ENCODE measurements around the gene ENAM.

The ENAM gene, protein sequence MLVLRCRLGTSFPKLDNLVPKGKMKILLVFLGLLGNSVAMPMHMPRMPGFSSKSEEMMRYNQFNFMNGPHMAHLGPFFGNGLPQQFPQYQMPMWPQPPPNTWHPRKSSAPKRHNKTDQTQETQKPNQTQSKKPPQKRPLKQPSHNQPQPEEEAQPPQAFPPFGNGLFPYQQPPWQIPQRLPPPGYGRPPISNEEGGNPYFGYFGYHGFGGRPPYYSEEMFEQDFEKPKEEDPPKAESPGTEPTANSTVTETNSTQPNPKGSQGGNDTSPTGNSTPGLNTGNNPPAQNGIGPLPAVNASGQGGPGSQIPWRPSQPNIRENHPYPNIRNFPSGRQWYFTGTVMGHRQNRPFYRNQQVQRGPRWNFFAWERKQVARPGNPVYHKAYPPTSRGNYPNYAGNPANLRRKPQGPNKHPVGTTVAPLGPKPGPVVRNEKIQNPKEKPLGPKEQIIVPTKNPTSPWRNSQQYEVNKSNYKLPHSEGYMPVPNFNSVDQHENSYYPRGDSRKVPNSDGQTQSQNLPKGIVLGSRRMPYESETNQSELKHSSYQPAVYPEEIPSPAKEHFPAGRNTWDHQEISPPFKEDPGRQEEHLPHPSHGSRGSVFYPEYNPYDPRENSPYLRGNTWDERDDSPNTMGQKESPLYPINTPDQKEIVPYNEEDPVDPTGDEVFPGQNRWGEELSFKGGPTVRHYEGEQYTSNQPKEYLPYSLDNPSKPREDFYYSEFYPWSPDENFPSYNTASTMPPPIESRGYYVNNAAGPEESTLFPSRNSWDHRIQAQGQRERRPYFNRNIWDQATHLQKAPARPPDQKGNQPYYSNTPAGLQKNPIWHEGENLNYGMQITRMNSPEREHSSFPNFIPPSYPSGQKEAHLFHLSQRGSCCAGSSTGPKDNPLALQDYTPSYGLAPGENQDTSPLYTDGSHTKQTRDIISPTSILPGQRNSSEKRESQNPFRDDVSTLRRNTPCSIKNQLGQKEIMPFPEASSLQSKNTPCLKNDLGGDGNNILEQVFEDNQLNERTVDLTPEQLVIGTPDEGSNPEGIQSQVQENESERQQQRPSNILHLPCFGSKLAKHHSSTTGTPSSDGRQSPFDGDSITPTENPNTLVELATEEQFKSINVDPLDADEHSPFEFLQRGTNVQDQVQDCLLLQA

GRCh38 chr4:70628444-70628843, at the start of gene ENAM:
TSS of gene ENAM (plus strand) at chr4:70628744. CDS start at chr4:70629501, 757 bp downstream.
- no peak for DNase-seq

- no peak for DNase-seq
These were observed 46.6 kb upstream of the ENAM start for GRCh38 chr4:70581980-70582379.

DNA sequence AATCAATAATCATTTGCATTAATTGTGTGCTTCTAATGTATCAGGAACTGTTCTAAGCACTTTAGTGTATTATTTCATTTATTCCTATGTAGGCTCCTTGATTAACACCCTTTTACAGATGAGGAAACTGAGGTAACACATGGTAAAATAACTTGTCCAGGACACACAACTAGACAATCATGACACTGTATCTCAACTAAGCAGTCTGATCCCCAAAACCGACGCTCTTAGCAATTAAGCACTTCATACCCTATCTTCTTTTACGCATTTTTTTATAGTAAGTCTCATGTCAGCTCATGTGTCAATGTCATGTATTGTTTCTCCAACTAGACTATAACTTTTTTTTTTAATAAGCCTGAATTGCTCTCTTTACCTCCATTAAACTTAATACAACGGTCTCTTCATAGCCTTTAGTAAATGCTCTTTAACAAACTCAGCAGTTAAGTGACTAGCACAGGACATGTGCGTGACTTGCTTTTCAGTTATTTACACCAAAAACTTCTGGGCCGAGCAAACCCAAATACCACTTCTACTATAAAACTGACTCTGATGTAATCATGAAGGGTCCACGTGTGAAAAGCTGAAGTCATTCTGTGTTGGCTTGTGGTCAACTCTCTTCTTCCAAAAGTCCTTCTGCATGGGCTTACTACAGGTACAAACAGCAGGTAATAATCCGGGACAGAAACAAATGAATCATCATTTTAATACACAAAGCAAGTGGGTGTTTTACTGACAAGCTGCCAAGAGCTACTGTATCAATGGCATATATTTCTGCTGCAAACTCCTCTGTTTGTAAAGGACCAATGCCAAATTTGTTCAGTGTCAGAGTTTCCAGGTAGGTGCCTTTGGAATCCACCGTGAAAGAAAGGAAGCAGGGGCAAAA, 44.4 kb upstream of the ENAM start:
- DNase-seq: no peak

- DNase-seq: no peak
These were observed 41.7 kb upstream of the ENAM start for GRCh38 chr4:70586841-70587240.

GRCh38 chr4:70589785-70590184, 38.8 kb upstream of the ENAM start:
- no peak for DNase-seq

DNA sequence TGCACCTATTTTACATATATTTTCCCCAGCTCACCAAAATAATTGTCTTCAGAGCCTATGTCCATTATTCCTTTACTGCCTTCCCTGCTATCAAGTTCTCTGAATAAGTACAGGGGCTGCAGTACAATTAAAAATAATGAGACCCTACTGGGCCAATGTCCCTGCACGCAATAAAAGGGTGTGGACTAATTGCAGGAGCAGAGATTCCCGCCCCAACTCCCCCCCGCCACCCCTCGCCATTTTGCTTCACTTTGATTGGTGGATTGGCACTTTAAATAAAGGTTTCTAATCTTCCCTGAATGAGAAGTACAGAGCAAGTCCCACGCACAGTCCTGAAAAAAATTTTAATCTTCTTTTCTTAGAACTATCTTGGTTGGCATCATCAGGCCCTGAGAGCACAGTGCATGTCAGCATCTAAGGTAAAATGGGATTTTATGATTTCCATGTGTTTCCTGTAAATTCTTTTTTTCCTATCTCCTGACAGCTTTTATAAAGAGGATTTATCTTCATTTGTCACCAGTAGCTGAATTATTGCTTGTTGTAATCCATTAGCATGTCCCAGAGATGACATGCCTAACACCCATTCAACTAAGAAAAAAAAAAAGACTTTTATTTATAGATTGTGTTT, 36.5 kb upstream of the ENAM start, which contains the start of gene AMBN:
Gene AMBN (plus strand): TSS at position 302 of the 628 bp plus-strand sequence. CDS start 103 bp downstream, at position 405.
- no peak for DNase-seq

GRCh38 chr4:70594196-70594595, 34.3 kb upstream of the ENAM start:
- DNase-seq: no peak

GRCh38 chr4:70600305-70600704, 28.2 kb upstream of the ENAM start:
- no peak for DNase-seq

GRCh38 chr4:70600977-70601376, 27.6 kb upstream of the ENAM start:
- DNase-seq: no peak

GRCh38 chr4:70601422-70602039, 27.0 kb upstream of the ENAM start:
- DNase-seq: peak; percentile 51 to 52

GRCh38 chr4:70603856-70604255, 24.7 kb upstream of the ENAM start:
- no peak for DNase-seq

- DNase-seq: no peak
These were observed 22.1 kb upstream of the ENAM start for GRCh38 chr4:70606459-70606858.

GRCh38 chr4:70607334-70607853, 21.1 kb upstream of the ENAM start:
- DNase-seq: no peak

DNA sequence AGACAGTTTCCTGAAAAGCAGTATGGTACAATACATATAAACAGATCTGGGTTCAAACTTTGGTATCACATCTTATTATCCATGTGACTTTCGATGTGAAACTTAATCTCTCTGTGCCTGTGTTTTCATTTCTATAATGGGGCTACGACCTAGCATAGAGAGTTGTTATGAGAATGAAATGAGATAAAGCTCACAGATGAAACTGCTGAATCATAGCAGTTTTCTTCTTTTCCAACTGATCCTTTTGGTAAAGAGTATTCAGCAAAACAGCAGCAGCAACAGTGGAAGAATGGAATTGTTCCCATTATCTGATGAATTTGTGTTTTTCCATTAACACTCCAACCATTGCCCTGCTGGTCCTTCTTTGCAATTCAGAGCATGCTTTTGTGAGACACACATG, 20.2 kb upstream of the ENAM start:
- DNase-seq: no peak

- DNase-seq: no peak
These were observed 15.0 kb upstream of the ENAM start for GRCh38 chr4:70613306-70614183.

DNA sequence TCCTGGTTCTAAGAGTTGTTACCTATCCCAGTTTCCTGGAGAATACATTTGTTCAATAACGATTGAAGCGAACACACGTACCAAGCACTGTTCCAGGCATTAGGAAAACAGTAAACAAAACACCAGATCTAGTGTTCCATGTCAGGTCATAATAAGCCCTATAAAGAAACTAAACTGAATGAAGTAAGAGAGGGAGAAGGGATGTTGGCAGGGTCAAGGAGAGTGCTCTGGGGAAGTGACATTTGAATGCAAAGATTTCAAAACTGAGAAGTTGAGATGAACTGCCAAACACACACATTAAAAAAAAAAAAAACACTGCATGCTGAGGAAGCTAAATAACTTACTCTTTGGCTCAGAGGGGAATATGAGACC, 14.4 kb upstream of the ENAM start:
- DNase-seq: no peak

GRCh38 chr4:70619288-70619687, 9.3 kb upstream of the ENAM start:
- DNase-seq: no peak

DNA sequence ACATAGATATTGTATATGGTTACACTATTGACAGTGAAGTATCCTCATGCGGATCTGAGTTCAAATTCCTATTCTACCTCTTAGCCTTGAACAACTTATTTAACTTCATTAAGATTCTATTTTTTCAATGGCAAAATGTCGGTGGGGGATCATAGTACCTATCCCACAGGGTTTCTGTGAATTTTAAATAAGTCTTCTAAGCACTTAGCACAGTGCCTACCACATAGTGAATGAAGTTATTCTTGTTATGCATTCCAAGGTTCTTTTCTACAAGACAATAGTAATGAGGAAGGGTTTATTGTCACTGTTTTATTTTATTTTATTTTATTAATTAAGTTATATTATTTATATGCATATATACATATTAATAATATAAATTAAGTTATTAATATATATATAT, 8.8 kb upstream of the ENAM start:
- no peak for DNase-seq

DNA sequence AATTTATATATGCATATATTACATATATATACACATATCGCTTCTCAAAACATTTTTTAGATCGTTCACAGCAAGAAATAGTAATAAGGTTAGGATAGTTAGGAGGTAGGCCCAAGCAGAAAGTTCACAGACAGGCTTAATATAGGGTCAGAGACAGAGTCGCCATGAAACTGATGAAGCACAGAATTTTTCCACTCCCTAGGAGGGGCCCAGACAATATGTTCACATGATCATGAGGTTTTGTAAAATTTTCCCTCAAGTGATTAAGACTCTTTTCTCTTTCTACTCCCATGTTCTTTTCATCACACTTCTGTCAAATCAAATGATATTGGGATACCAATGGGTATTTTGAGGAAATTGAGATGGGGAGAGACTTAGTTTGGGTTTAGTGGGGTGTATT, 5.2 kb upstream of the ENAM start:
- DNase-seq: no peak

- no peak for DNase-seq
These were observed 4.2 kb upstream of the ENAM start for GRCh38 chr4:70624226-70624793.

All from AML-193 (cell line).